HG03159 (cell line): ENCODE measurements around the gene ACTN1.
"Not testable (repeated sequence)": the region's sequence is repeated elsewhere in the genome, so short reads cannot be mapped to it uniquely, and the experiment has no call there.

Source experiments
- ATAC-seq: cut with Tn5 transposase; IDR thresholded peaks from one replicate; pipeline ENCODE4 v1.9.1; 2021; ENCODE audit warnings: mild to moderate bottlenecking, moderate library complexity; ENCODE audit not compliant: unreplicated experiment

ACTN1 gene

DNA sequence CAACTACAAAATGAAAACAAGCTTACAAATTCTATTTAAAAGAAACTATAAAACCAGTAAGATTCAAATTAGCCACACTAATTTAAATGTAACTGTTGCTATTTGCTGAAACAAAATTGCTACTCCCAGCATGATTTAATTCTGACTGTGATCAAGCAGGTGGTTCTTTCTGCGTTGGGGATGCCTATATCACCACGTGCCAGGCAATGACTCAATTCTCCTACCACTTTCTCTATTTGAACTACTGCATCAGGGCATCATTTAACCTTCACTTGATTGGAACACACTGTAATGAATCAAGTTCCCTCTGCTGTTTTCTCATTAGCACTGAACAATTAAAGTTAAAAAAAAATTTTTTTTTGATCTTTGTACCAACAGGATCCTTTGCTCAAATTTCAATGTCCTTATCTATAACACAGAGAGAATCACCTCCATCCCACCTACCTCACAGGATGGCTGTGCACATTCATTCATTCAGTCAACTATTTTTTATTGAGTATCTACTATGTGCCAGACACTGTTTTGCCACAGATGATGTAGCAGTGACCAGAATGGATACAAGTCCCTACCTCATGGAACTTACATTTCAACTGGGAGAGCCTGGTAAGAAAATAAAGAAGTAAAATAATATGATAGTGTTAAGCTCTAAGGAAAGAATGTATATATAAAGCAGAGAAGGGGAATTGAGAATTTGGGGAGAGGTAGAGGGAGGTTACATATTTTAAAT, 8.0 kb upstream of the ACTN1 start:
- no peak for ATAC-seq

DNA sequence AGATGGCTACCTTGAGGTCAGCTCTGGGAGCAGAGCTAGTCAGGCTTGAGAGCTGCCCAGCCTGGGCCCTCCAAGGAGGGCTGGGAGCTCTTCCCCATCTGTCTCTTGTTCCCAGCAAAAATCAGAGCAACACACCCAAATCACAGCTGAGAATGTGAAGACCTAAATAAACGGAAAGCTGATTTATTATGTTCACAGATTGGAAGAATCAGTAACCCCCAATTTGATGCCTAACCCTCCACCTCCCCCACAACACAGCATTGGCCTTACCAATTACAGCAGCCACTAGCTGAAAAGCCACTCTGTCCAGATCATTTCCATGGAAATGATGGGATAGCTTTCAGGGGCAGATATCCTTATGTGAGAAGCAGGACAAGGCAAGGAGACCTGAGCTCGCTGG, 7.1 kb upstream of the ACTN1 start:
- no peak for ATAC-seq

DNA sequence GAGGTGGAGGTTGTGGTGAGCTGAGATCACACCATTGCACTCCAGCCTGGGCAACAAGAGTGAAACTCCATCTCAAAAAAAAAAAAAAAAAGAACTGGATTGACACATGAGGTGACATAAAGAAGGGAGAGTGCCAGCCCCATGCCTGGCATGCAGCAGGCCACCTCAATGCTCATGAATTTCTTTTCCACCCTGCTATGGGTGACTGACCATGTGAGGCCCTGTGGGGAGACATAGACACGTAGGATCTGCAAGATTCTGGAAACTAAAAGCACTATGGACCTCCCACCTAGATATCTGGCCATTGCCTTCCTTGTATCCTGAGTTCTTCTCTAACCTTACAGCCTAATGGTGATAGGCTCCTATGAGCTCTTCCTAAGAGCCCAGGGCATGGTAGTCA, 5.6 kb upstream of the ACTN1 start:
- ATAC-seq, result no peak

DNA sequence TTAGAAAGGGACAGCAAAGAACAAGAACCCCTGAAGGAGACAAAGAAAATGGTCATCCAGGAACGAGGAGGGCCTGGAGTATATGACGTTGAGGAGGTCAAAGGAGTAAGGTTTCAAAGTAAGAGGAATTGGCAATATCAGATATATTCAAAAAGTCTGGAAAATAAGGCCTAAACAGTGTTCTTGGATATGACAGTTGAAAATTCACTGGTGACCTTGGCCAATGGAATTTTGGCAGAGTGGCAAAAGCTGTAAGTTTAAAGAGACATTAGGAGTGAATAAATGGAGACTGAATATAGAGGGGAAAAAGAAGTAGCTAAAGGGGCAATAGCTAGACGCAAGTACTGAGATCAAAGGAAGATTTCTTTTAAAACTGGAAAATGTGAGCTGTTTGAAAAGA, 4.1 kb upstream of the ACTN1 start:
- ATAC-seq, result no peak

- ATAC-seq, result no peak
These were observed 3.5 kb upstream of the ACTN1 start for GRCh38 chr14:68982581-68982980.

GRCh38 chr14:68981539-68981976, 2.5 kb upstream of the ACTN1 start:
- no peak for ATAC-seq

GRCh38 chr14:68981139-68981538, 2.0 kb upstream of the ACTN1 start:
- ATAC-seq, result no peak

- no peak for ATAC-seq
These were observed 785 bp upstream of the ACTN1 start for GRCh38 chr14:68979722-68980451.

DNA sequence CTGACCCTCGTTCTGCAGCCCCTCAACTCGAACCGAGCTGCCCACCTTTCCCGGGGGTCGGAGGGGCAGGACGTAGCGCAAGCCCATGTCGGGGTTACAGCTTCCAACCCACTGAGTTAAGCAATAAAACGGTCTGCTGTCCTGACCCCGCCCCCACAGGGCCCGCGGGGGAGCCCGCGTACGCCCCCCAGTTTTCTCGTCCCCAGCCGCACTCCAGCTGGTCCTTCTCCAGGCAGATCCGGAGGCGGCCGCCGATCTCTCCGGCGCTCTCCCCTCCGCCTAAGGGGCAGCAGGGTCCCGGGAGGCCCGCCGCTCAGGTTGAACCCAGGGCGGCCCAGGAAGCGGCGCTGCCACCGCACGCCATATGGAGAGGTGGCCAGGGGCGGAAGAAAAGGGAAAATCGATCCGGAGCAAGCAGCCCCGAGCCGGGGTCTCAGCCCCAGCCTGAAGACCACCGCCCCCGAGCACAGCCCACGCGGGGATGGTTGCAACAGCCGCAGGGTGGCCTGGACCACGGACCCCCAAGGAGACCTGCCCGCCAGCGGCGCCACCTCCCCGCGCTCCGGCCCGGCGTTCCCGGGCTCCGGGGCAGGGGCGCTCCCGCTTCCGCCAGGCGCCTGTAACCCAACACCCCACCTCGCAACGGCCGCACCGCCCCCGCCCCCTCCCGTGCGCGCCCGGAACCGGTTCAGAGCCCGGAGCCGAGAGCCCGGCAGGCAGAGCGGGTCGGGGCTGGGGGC, 760 bp downstream of the ACTN1 start:
- ATAC-seq, result no peak

DNA sequence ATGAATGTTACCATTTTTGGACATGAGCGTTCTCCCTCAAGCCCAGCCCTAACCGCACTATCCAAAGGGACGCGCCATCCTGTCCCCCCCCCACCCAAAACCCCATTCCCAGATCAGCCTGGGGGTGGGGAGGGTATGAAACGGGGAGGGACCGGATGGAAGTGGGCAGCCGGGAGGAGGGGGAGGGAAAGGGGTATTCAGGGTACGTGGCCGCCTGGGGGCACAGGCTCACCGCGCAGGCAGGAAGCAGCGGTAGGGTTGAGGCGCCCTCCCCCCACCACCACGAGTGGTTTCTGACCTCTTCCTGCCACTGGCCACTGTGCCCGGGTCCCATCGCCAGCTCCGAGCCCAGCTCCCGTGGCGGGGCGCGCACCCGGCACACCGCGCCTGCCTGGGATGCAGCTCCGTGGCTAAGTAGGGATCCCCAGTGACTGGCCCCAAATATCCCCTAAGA, 1.4 kb downstream of the ACTN1 start:
- no peak for ATAC-seq

GRCh38 chr14:68977180-68977717, 1.9 kb downstream of the ACTN1 start:
- ATAC-seq, result no peak

GRCh38 chr14:68976160-68977067, 2.7 kb downstream of the ACTN1 start:
- ATAC-seq, result no peak

DNA sequence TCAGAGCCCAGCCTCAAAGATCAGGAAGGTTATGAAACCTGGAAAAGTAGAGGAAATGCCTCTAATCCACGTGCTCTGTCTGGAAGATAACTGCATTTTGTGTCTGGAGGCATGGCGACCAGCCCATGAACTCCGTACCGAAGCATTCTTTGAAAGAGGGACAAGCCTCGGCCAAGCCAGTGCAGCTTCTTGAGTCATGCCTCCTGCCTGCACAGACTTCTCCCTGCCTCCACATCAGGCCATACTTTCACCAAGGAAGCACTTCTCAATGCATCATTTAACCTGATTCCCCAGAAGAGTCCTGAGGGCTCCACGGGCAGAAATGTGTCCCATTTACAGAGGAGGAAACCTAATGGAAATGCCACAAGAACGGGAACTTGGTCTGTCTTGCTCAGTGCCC, 3.4 kb downstream of the ACTN1 start:
- no peak for ATAC-seq

GRCh38 chr14:68974759-68975347, 4.2 kb downstream of the ACTN1 start:
- no peak for ATAC-seq

DNA sequence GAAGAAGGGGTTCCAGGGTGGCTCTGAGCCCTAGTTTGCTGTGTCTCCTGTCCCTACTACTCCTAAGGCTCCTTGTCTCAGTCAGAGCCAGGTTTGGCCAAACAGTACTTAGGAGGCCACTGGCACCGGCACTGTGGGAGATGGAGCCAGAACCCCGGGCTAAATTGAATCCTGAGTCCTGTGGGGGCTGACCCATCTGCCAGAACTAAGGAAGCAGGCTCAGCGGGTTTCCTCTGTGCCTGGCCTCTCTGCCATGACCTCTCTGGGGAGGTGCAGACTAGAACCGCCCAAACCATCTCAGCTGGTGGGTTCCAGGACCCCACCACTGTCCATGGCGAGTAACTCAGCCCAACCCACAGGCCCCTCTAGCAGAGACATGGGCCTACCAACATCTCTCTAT, 5.5 kb downstream of the ACTN1 start:
- no peak for ATAC-seq

- ATAC-seq, result not testable (repeated sequence)
These were observed 5.9 kb downstream of the ACTN1 start for GRCh38 chr14:68973219-68973565.

DNA sequence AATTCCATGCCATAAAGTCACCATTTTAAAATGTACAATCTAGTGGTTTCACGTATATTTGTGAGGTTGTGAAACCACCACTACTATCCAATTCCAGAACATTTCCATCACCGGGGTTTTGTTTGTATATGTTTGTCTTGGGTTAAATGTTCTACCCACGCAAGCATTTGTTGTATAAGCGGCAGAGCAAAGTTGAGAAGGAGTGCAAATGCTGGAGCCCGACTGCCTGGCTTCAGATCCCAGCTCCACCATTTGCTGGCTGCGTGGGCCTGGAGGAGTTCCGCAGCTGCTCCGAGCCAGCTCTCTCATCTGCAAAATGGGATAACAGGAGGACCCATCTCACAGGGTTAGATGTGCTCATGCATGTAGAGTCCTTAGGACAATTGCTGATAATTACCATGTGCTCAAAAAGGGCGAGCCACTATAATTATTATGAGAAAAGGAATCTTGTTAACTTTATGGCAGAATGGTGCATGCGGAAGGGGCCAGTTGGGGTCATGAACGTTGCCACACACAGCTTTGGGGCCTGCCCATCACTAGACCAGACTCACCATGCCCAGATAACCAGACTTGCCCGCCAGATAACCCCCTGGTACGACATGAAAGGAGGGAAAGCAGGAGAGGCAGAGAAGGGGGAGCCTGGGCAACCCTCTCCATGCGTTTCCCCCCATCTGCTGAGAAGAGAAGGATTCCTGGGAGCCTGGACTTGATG, 6.4 kb downstream of the ACTN1 start:
- no peak for ATAC-seq

GRCh38 chr14:68971411-68972035, 7.6 kb downstream of the ACTN1 start:
- no peak for ATAC-seq

DNA sequence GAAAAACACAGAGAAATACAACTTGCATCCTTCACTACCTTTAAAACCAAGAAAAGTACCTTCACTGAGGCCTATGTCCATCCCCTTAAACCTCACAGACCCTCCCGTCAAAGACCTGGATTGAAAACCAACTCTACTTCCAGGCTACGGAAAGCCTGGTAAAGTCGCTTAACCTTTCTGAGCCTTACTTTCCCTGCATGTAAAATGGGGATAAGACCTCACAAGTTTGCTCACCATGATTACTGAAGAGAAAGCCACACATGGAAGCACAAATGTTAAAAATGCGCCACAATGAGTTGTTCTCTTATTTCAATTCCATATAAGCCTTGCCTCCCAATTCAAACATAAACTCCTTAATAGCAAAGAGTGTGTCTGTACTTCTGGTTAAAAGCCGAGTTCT, 8.4 kb downstream of the ACTN1 start:
- no peak for ATAC-seq
